ENCODE data around the gene NEU1.
"Not testable (repeated sequence)": the region's sequence is repeated elsewhere in the genome, so short reads cannot be mapped to it uniquely, and the experiment has no call there.

NEU1 gene

GRCh38 chr6:31837369-31838113, 25.1 kb downstream of the NEU1 start:
- DNase-seq = no peak

- no peak for DNase-seq
Observed at GRCh38 chr6:31836474-31837368, 25.9 kb downstream of the NEU1 start.

- DNase-seq = no peak
Observed at GRCh38 chr6:31836047-31836473, 26.6 kb downstream of the NEU1 start.

- DNase-seq = peak; percentile 84 to 96
Observed at GRCh38 chr6:31834367-31835250, 28.0 kb downstream of the NEU1 start.

GRCh38 chr6:31831350-31832215, 31.0 kb downstream of the NEU1 start:
- DNase-seq = no peak

- no peak for DNase-seq
Observed at GRCh38 chr6:31830886-31831335, 31.7 kb downstream of the NEU1 start.

- peak; percentile 35 to 61 for DNase-seq
Observed at GRCh38 chr6:31829633-31830283, 32.9 kb downstream of the NEU1 start.

- peak; percentile 99 for DNase-seq
Observed at GRCh38 chr6:31827286-31828079, 35.1 kb downstream of the NEU1 start, which contains the start of gene HSPA1B. Gene HSPA1B, plus strand, starts transcription at chr6:31827738. Its CDS starts 213 bp downstream, at chr6:31827951.

- DNase-seq = peak in 1 of 2 experiments; percentile 77
Observed at GRCh38 chr6:31826793-31827285, 35.8 kb downstream of the NEU1 start.

GRCh38 chr6:31825553-31825952, 37.1 kb downstream of the NEU1 start:
- DNase-seq = no peak

GRCh38 chr6:31823592-31824196, 38.9 kb downstream of the NEU1 start:
- DNase-seq = not testable (repeated sequence)

GRCh38 chr6:31822036-31822821, 40.4 kb downstream of the NEU1 start:
- DNase-seq = peak in 1 of 2 experiments; percentile 65

- peak; percentile 35 to 79 for DNase-seq
Observed at GRCh38 chr6:31821301-31822035, 41.2 kb downstream of the NEU1 start.

- DNase-seq = not testable (repeated sequence)
Observed at GRCh38 chr6:31820399-31820798, 42.2 kb downstream of the NEU1 start.

- DNase-seq = peak in 1 of 2 experiments; percentile 17
Observed at GRCh38 chr6:31819871-31820299, 42.7 kb downstream of the NEU1 start.

GRCh38 chr6:31817929-31818511, 44.6 kb downstream of the NEU1 start:
- not testable (repeated sequence) for DNase-seq

Measured in NCI-H526 (cell line).